ENCODE results near the gene CAMK2B. TPM values are rescaled to one million over a fixed set of nuclear protein-coding genes. Genes with fewer than 3 reads are reported as not detected.

The CAMK2B gene
- total RNA-seq, 1 donor = not detected

DNA sequence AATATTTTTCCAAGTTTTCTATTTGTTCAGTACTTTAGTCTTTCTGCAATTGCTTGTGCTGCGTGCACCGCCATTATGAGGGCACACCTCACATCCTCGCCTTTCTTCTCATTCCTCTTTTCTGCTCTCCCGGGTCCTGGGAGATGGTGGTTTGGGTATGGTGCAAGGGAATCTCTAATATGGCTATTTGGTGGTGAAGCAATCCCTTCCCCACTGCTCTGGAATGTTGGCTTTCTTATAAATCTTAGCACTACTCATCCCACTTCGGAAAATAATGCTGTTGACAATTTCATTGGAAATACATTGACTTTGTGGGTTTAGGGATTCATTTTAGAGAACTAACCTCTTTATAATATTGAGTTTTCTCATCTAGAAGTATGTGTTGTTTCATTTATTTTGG lies 134.2 kb downstream of the CAMK2B start:
- no peak overlapping the region for H3K4me3 ChIP-seq (ENCODE audit: low read depth, low read length)
- DNase-seq (ENCODE audit: low read depth) = peak; percentile 18
- TF ChIP-seq, protein P1, sequence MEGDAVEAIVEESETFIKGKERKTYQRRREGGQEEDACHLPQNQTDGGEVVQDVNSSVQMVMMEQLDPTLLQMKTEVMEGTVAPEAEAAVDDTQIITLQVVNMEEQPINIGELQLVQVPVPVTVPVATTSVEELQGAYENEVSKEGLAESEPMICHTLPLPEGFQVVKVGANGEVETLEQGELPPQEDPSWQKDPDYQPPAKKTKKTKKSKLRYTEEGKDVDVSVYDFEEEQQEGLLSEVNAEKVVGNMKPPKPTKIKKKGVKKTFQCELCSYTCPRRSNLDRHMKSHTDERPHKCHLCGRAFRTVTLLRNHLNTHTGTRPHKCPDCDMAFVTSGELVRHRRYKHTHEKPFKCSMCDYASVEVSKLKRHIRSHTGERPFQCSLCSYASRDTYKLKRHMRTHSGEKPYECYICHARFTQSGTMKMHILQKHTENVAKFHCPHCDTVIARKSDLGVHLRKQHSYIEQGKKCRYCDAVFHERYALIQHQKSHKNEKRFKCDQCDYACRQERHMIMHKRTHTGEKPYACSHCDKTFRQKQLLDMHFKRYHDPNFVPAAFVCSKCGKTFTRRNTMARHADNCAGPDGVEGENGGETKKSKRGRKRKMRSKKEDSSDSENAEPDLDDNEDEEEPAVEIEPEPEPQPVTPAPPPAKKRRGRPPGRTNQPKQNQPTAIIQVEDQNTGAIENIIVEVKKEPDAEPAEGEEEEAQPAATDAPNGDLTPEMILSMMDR (IDR thresholded peaks at IDR 0.05; ENCODE audit: insufficient read depth, low read depth, low read length) = no peak

- H3K4me3 ChIP-seq (ENCODE audit: low read depth, low read length) = no peak overlapping the region
- TF ChIP-seq, protein P1 (IDR thresholded peaks at IDR 0.05; ENCODE audit: insufficient read depth, low read depth, low read length) = no peak
- DNase-seq (ENCODE audit: low read depth) = no peak
Measured at GRCh38 chr7:44189993-44190872, 135.2 kb downstream of the CAMK2B start.

DNA sequence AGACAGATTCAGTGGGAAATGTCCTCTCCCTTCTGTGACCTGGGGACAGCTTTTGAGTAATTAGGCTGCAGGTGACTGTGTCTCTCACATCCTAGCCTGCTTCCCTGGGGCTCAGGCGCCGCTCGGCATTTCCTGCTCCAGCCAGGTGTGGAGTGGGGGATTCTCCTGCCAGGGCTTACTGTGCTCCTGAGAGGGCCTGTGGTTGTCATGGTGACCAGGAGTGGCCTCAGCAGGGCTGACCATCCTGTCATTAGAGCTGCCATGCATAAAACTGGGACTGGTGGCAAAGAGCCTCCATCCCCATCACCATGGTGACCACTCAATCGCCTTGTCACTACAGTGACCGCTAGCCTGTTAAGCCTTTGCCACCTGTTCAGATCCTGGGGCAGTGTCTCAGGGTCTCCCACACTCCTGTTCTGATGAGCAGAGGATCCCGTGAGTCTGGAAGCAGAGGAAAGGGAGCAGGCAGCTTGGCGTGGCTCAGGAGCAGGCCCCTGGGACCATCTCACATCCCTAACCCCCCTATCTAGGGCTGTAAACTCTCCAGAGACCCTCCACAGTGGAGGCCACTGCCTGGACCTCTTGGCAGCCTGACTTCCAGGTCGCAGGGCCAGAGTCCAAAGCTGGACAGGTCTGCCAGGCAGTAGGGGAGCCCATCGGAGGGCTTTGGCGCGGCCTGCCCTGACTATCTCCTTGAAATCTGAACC lies 136.0 kb downstream of the CAMK2B start, which contains the start of gene GCK:
Gene GCK, minus strand, starts transcription at position 154 of the 707 bp plus-strand sequence. CDS start 486 bp downstream, outside the sequence.
- no peak for DNase-seq (ENCODE audit: low read depth)
- TF ChIP-seq, protein P1 (IDR thresholded peaks at IDR 0.05; ENCODE audit: insufficient read depth, low read depth, low read length) = no peak
- H3K4me3 ChIP-seq (ENCODE audit: low read depth, low read length) = no peak within 1 kb of the TSS

DNA sequence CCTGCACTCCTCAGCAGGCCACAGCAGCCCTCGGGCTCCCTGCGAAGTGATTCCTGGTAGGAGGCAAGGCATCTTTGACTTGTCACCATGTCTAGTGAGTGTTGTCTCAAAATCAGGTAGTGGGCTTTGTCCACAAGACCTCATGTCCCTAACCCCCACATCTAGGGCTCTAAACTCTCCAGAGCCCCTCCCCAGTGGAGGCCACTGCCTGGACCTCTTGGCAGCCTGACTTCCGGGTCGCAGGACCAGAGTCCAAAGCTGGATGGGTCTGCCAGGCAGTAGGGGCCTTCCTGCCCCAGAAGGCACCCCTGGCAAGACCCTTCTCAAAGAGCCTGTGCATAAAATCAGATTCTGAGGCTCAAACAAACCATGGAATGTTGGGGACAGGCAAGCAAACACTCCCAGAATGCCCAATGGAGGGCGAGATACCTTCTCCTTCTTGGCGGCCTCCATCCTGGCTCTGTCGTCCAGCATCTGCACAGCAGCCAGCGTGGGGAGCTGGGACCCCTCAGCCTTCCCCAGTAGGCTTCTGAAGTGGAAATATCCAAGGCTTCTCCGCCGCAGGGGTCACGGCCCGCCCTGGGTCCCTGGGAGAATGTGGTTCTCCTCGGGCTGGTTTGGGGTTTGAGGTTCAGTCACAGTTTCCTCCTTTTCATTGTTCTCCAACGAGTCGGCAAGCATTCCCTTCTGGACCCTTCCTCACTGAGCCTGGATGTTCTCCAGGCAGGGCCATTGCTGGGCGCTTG lies 136.7 kb downstream of the CAMK2B start:
- TF ChIP-seq, protein P1 (IDR thresholded peaks at IDR 0.05; ENCODE audit: insufficient read depth, low read depth, low read length) = no peak
- DNase-seq (ENCODE audit: low read depth) = no peak
- H3K4me3 ChIP-seq (ENCODE audit: low read depth, low read length) = no peak overlapping the region

DNA sequence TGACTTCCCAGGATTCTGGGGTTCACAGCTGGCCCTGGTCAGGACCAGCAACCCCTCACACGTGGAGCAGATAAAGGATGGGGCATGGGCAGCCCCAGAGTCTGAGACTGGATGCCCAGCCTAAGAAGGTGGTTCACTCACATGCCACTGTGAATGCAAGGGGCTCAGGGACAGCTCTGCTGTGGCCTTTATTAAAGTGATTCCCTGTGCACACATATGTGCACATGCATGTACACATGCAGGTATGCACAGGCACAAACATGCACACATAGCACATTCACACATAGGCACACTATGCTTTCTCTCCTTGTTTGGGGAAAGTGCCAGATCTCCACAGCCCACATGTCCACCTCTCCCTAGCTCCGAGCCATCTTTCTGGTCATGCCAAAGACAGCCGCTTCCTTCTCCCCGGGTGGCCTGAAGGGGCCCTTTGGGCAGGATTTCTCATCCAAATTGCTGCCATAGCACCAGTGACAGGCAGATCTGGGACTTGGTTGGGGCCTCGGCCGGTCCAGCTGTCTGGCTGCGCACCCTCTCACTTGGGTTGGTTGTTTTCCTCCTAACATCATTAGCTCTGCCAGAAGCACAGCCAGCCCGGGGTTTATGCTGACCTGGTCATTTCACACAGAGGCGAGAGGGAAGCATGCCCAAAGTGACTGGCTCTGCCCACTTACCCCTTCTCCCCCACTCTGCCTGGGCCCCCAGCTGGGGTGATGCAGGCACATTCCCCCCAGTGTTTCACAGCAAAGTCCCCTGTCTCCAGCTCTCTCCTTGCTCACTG lies 137.6 kb downstream of the CAMK2B start:
- TF ChIP-seq, protein P1 (IDR thresholded peaks at IDR 0.05; ENCODE audit: insufficient read depth, low read depth, low read length) = no peak
- no peak for DNase-seq (ENCODE audit: low read depth)

GRCh38 chr7:44186736-44187135 lies 138.7 kb downstream of the CAMK2B start:
- no peak for DNase-seq (ENCODE audit: low read depth)
- no peak overlapping the region for H3K4me3 ChIP-seq (ENCODE audit: low read depth, low read length)
- TF ChIP-seq, protein P1 (IDR thresholded peaks at IDR 0.05; ENCODE audit: insufficient read depth, low read depth, low read length) = no peak

More for the DNA sequence above, 137.6 kb downstream of the CAMK2B start:
- no peak overlapping the region for H3K4me3 ChIP-seq (ENCODE audit: low read depth, low read length)

Data from fibroblast of villous mesenchyme (primary cell).